SK-N-SH (cell line): ENCODE results near the gene HBG1.

Source experiments
- CTCF ChIP-seq: fragments of 200-600 bp; sonication (generic); IDR thresholded peaks from 2 replicates; pipeline ENCODE4 v1.6.1; 2017; ENCODE audit warnings: antibody characterized with exemption, mild to moderate bottlenecking, moderate library complexity
- MAX ChIP-seq: IDR thresholded peaks from 2 replicates; pipeline ENCODE4 v1.4.0; 2012; ENCODE audit warnings: low read depth
- NFIC ChIP-seq: IDR thresholded peaks from 2 replicates; pipeline ENCODE4 v1.4.0; 2012; ENCODE audit warnings: borderline replicate concordance
- POLR2AphosphoS5 ChIP-seq: IDR thresholded peaks from 2 replicates; pipeline ENCODE4 v1.6.1; 2012; ENCODE audit warnings: low read depth, low read length
- RAD21 ChIP-seq: IDR thresholded peaks from 2 replicates; pipeline ENCODE4 v1.6.1; 2012; ENCODE audit warnings: mild to moderate bottlenecking, low read length
- RCOR1 ChIP-seq: fragments of 150-350 bp; IDR thresholded peaks from 2 replicates; pipeline ENCODE4 v1.6.1; 2017; ENCODE audit warnings: antibody characterized with exemption, low read length
- SIN3A ChIP-seq: IDR thresholded peaks from 2 replicates; pipeline ENCODE4 v1.6.1; 2012; ENCODE audit warnings: low read depth, mild to moderate bottlenecking, low read length, moderate library complexity, borderline replicate concordance
- SMC3 ChIP-seq: IDR thresholded peaks from 2 replicates; pipeline ENCODE4 v1.6.1; 2012; ENCODE audit warnings: low read depth, low read length, improper control_type of control experiment
- TCF12 ChIP-seq: IDR thresholded peaks from 2 replicates; pipeline ENCODE4 v1.4.0; 2012
- ZBTB33 ChIP-seq: IDR thresholded peaks from 2 replicates; pipeline ENCODE4 v1.4.0; 2012; ENCODE audit warnings: low read depth, borderline replicate concordance
- TF ChIP-seq, protein P1 (sequence below): IDR thresholded peaks from 2 replicates; pipeline ENCODE4 v1.4.0; 2012; ENCODE audit warnings: low read depth, borderline replicate concordance
- TF ChIP-seq, protein P2 (sequence below): IDR thresholded peaks from 2 replicates; pipeline ENCODE4 v1.6.1; 2012; ENCODE audit warnings: mild to moderate bottlenecking, low read depth, low read length, moderate library complexity

DNA sequence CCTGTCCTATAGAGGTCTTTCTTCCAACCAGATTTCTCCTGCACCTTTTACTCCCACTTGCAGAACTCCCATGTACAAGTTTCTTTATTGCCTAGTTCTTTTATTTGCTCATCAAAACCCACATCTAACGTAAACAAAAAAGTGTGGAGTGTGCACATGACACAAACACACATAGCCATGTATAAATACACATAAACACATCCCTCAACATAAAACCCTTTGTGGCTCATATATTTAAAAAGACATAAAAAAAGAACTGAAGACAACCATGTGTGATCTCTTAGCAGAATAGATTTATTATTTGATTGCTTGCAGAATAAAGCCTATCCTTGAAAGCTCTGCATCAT lies 3.2 kb upstream of the HBG1 start:
- TF ChIP-seq ZBTB33: no peak
- TF ChIP-seq MAX: no peak
- TF ChIP-seq CTCF: no peak
- TF ChIP-seq POLR2AphosphoS5: no peak
- TF ChIP-seq SMC3: no peak
- TF ChIP-seq, protein P1, sequence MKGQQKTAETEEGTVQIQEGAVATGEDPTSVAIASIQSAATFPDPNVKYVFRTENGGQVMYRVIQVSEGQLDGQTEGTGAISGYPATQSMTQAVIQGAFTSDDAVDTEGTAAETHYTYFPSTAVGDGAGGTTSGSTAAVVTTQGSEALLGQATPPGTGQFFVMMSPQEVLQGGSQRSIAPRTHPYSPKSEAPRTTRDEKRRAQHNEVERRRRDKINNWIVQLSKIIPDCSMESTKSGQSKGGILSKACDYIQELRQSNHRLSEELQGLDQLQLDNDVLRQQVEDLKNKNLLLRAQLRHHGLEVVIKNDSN: no peak
- no peak for TF ChIP-seq SIN3A
- no peak for TF ChIP-seq RAD21
- no peak for TF ChIP-seq RCOR1
- TF ChIP-seq, protein P2, sequence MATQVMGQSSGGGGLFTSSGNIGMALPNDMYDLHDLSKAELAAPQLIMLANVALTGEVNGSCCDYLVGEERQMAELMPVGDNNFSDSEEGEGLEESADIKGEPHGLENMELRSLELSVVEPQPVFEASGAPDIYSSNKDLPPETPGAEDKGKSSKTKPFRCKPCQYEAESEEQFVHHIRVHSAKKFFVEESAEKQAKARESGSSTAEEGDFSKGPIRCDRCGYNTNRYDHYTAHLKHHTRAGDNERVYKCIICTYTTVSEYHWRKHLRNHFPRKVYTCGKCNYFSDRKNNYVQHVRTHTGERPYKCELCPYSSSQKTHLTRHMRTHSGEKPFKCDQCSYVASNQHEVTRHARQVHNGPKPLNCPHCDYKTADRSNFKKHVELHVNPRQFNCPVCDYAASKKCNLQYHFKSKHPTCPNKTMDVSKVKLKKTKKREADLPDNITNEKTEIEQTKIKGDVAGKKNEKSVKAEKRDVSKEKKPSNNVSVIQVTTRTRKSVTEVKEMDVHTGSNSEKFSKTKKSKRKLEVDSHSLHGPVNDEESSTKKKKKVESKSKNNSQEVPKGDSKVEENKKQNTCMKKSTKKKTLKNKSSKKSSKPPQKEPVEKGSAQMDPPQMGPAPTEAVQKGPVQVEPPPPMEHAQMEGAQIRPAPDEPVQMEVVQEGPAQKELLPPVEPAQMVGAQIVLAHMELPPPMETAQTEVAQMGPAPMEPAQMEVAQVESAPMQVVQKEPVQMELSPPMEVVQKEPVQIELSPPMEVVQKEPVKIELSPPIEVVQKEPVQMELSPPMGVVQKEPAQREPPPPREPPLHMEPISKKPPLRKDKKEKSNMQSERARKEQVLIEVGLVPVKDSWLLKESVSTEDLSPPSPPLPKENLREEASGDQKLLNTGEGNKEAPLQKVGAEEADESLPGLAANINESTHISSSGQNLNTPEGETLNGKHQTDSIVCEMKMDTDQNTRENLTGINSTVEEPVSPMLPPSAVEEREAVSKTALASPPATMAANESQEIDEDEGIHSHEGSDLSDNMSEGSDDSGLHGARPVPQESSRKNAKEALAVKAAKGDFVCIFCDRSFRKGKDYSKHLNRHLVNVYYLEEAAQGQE: no peak
- no peak for TF ChIP-seq TCF12
- TF ChIP-seq NFIC: no peak
